Transverse colon (tissue), 4 donors: Measurements from ENCODE around the gene CGB8. TPM values are rescaled to one million over a fixed set of nuclear protein-coding genes. Genes with fewer than 3 reads are reported as not detected.
"Not testable (repeated sequence)": the region's sequence is repeated elsewhere in the genome, so short reads cannot be mapped to it uniquely, and the experiment has no call there.

Experiments
- DNase-seq: peaks from one replicate; pipeline ENCODE4 v3.0.0-alpha.2; 2019
- H3K27ac ChIP-seq, 4 donors: fragments of 200-600 bp; sonication (generic); 2 replicates each; pipeline ENCODE4 v1.5.1; 2016 to 2018; ENCODE audit warnings: inconsistent platforms in 4 of 4
- H3K27me3 ChIP-seq: fragments of 200-600 bp; sonication (generic); 2 replicates; pipeline ENCODE4 v1.5.1; 2017; ENCODE audit warnings: inconsistent platforms
- H3K36me3 ChIP-seq, 4 donors: fragments of 200-600 bp; sonication (generic); 2 replicates each; pipeline ENCODE4 v1.5.1; 2017 to 2019; ENCODE audit warnings: inconsistent platforms in 4 of 4
- H3K4me1 ChIP-seq, 4 donors: fragments of 200-600 bp; sonication (generic); 2 replicates each; pipeline ENCODE4 v1.5.1; 2017 to 2020; ENCODE audit warnings: inconsistent platforms in 4 of 4
- H3K4me3 ChIP-seq, 4 donors: fragments of 200-600 bp; sonication (generic); 1 replicate in 1 of 4; 2 replicates in 3 of 4; pipeline versions ENCODE4 v1.5.1 to v1.6.1; 2017 to 2019; ENCODE audit warnings: inconsistent platforms in 4 of 4
- H3K9me3 ChIP-seq, 2 donors: fragments of 200-600 bp; sonication (generic); 2 replicates each; pipeline ENCODE4 v1.5.1; 2017 to 2019; ENCODE audit warnings: inconsistent platforms in 2 of 2
- EP300 ChIP-seq: sonication (generic); formaldehyde crosslinking; IDR thresholded peaks from one replicate; pipeline ENCODE4 v1.6.1; 2017; ENCODE audit warnings: antibody characterized with exemption, low read depth
- POLR2A ChIP-seq: fragments of 450-650 bp; IDR thresholded peaks from one replicate; pipeline ENCODE4 v1.6.1; 2016; ENCODE audit warnings: antibody characterized with exemption, mild to moderate bottlenecking, moderate library complexity
- POLR2AphosphoS5 ChIP-seq, 3 donors: sonication (generic); formaldehyde crosslinking; IDR thresholded peaks; one replicate each; pipeline ENCODE4 v1.6.1; 2016; ENCODE audit warnings: antibody characterized with exemption in 3 of 3
- WGBS, 2 donors: methylation state at CpG; one replicate each; pipeline ENCODE4 v1.1.5; 2018; ENCODE audit warnings: low coverage in 1 of 2; 5-methylcytosine and 5-hydroxymethylcytosine counted together
- in situ Hi-C, 4 donors: fragments of 200-750 bp; cut with MboI; loops; one replicate each; pipeline versions ENCODE4 v1.15.0 to v1.15.1; 2017; ENCODE audit warnings: low sequenced_read_pairs in 3 of 4, low pct_ligation_motif_present in 1 of 4, low pct_unique_long_range_greater_than_20kb in 1 of 4
- intact Hi-C: fragments of 100-400 bp; cut with DNase I; formaldehyde crosslinking; loops from one replicate; pipeline ENCODE4 v1.15.1; 2023; ENCODE audit warnings: low total_unique reads
- total RNA-seq, 4 donors: library from RNA; depleted of rRNA; stranded (reverse); fragments of >200 nt; gene quantifications; one replicate each; pipeline ENCODE4 v1.1.0, GENCODE V29; 2016
- TF ChIP-seq, protein P1 (sequence below), 5 experiments: fragments of 200-600 bp in 3 of 5; fragments of 450-650 bp in 2 of 5; sonication (generic) in 3 of 5; IDR thresholded peaks; 1 replicate in 2 of 5; 2 replicates in 3 of 5; pipeline ENCODE4 v1.5.1; 2016 to 2017; ENCODE audit warnings: antibody characterized with exemption in 5 of 5, inconsistent platforms in 3 of 5, mild to moderate bottlenecking in 2 of 5, moderate library complexity in 1 of 5

Gene CGB8
- total RNA-seq, 4 donors from 2014 or later, result not detected

DNA sequence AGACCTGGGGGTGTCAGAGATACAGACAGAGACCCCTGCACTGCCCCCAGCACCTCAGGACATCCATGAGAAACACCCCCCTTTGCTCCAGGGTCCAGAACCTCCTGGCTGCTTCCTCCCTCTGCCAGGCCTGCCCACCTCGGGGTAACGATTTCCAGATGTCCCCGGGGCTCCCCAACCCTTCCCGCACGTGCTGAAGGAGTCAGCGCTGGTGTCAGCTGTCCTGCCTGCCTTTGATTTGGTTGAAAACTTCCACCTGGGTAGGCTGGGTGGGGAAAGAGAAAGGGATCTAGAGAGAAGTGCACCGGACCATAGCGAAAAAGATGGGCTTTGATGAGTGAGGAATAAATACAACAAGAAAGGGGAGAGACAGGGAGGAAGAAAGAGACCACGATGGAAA is 10.1 kb upstream of the CGB8 start:
- H3K27me3 ChIP-seq, result peaks cover 78% of the 10 kb centered on the region
- WGBS, 2 donors, result 54 to 64% methylated on average over 4 to 9 of the region's 9 CpGs
- TF ChIP-seq, protein P1, sequence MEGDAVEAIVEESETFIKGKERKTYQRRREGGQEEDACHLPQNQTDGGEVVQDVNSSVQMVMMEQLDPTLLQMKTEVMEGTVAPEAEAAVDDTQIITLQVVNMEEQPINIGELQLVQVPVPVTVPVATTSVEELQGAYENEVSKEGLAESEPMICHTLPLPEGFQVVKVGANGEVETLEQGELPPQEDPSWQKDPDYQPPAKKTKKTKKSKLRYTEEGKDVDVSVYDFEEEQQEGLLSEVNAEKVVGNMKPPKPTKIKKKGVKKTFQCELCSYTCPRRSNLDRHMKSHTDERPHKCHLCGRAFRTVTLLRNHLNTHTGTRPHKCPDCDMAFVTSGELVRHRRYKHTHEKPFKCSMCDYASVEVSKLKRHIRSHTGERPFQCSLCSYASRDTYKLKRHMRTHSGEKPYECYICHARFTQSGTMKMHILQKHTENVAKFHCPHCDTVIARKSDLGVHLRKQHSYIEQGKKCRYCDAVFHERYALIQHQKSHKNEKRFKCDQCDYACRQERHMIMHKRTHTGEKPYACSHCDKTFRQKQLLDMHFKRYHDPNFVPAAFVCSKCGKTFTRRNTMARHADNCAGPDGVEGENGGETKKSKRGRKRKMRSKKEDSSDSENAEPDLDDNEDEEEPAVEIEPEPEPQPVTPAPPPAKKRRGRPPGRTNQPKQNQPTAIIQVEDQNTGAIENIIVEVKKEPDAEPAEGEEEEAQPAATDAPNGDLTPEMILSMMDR (IDR thresholded peaks at IDR 0.05), result no peak
- TF ChIP-seq POLR2AphosphoS5 (IDR thresholded peaks at IDR 0.05) (no peak), EP300 (no peak), POLR2A (no peak)
- in situ Hi-C loops, result no loop called here
- H3K9me3 ChIP-seq, result no peaks in the 10 kb centered on the region
- no peak overlapping the region for H3K4me3 ChIP-seq
- no peak for DNase-seq
- no peaks in the 10 kb centered on the region for H3K36me3 ChIP-seq
- no peak overlapping the region for H3K27ac ChIP-seq
- intact Hi-C loops, result no loop called here
- peaks cover 9 to 25% (median 18%) of the 10 kb centered on the region in 4 donors for H3K4me1 ChIP-seq

DNA sequence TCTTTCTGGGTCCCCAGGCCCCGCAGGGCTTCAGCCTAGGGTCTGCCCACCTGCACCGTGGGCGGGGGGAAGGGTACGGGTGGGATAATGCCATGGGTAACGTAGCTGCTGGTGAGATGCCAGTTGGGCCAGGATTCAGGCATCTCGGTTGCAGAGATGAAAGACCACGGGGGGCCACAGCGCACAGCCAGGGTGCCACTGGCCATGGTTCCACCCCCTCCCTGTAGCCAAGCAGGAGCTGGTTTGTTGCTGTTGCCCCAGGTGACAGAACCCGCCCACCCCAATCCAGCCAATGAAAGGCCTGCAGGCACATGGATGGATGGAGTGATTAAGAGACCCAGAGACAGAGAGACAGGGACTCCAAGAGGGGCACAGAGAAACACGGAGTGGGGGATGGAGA is 9.7 kb upstream of the CGB8 start:
- 36 to 55% methylated on average over 6 to 10 of the region's 10 CpGs for WGBS, 2 donors
- Histone ChIP-seq H3K4me3 (no peak overlapping the region), H3K4me1 (peaks cover 9 to 25% (median 18%) of the 10 kb centered on the region in 4 donors), H3K27ac (no peak overlapping the region), H3K9me3 (no peaks in the 10 kb centered on the region), H3K36me3 (no peaks in the 10 kb centered on the region), H3K27me3 (peaks cover 73% of the 10 kb centered on the region)
- TF ChIP-seq POLR2AphosphoS5 (IDR thresholded peaks at IDR 0.05) (no peak), POLR2A (no peak), EP300 (no peak)
- TF ChIP-seq, protein P1 (IDR thresholded peaks at IDR 0.05), result no peak
- intact Hi-C loops (no loop called here), in situ Hi-C loops (no loop called here)
- DNase-seq, result no peak

DNA sequence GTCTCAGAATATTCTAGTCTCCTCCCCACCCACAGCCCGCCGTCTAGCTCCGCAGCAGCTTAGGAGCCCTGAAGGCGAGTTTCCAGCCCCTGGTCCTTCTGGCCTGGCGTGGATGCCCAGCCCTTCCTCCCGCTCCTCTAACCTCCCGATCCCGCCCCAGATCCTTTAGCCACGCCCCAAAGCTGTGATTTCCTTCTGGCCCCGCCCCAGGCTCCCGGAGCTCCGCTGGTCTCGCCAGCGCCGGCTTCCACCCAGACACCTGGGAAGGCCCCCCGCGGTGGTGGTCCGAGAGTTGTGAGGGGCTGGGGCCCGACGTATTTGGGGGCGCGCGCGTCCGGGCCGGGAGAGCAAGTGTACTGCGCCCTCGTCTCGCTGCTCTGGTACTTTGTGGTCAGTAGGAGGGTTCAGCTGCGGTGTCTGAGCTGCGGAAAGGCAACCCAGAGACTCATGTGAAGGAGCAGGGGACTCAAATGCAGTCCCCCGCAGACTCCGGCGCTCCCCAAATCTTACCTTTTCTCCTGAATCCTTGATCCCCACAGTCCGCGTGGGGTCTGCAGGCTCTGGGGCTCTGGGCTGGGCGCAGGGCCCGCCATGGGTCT is 8.8 kb upstream of the CGB8 start, which contains the start of gene CGB7:
Gene CGB7, minus strand, starts transcription at position 114 of the 599 bp plus-strand sequence. CDS start 2,374 bp downstream, outside the sequence.
- Histone ChIP-seq H3K27me3 (peaks cover 65% of the 10 kb centered on the region), H3K27ac (no peak within 1 kb of the TSS), H3K9me3 (no peaks in the 10 kb centered on the region), H3K36me3 (no peaks in the 10 kb centered on the region), H3K4me1 (peaks cover 9 to 25% (median 18%) of the 10 kb centered on the region in 4 donors), H3K4me3 (peak within 1 kb of the TSS; percentile 9 to 52 (median 38))
- WGBS, 2 donors, result 13% methylated on average over 32 of the region's 38 CpGs; no CpG with 5 or more reads in 1 of the 2 donors
- intact Hi-C loops, result no loop called here
- TF ChIP-seq POLR2AphosphoS5 (IDR thresholded peaks at IDR 0.05) (no peak), EP300 (no peak), POLR2A (no peak)
- in situ Hi-C loops, result no loop called here
- DNase-seq, result peak; percentile 79

DNA sequence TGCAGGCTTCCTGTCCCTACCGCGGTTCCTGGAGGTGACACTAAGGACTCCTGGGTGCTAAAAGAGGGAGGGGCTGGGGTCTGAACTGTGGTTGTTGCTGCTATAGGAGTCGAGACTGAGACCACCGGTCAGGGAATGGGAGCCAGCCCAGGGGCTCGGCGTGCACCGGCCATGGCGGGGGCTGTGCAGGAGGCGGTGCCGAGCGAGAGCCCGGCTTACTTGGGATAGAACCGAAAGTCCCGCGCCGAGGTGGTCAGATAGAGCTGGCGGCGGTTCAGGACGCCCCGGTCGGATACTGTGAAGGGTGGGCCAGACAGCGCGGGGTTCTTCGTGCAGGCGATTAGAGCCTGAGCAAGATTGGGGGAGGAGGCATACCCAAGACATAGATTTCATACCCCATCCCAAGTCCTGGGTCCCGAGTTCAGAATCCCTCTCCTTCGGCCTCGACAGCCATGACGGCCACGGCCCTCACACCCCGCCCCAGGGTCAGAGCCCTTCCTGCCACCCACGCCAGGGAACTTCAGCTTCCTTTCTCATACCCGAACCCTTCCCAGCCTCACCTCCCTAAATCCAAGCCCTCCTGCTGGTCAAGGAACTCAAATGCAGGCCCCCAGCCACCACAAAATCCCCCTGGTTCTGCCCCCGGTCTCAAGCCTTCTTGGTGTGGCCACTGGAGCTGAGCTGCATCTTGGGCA is 8.1 kb upstream of the CGB8 start:
- H3K27me3 ChIP-seq, result peaks cover 58% of the 10 kb centered on the region
- intact Hi-C loops, DNase-seq: not testable (repeated sequence)

More for the DNA sequence above, 8.1 kb upstream of the CGB8 start:
- H3K27ac ChIP-seq, H3K9me3 ChIP-seq, H3K36me3 ChIP-seq, in situ Hi-C loops: not testable (repeated sequence)
- Histone ChIP-seq H3K4me1 (peaks cover 9 to 25% (median 18%) of the 10 kb centered on the region in 4 donors), H3K4me3 (peak overlapping the region; percentile 9 to 52 (median 38))
- WGBS, 2 donors, result 4% methylated on average over 25 of the region's 34 CpGs; no CpG with 5 or more reads in 1 of the 2 donors
